Panc1 (cell line): ENCODE data around the gene WIZ. TPM values are rescaled to one million over a fixed set of nuclear protein-coding genes. Genes with fewer than 3 reads are reported as not detected.

Experiments used
- ATAC-seq: fragments of 200-7000 bp; cut with Tn5 transposase; 2 replicates; pipeline ENCODE4 v1.9.1; 2020; ENCODE audit warnings: mild to moderate bottlenecking, moderate library complexity
- Bru-seq: library from RNA; stranded (reverse); fragments of 400-500 nt; gene quantifications from one replicate; lab custom pipeline; 2021; lab: Mats Ljungman, UMichigan
- BruChase-seq, 2 experiments: library from RNA; stranded (reverse); fragments of 400-500 nt; gene quantifications; one replicate each; lab custom pipeline; 2021; lab: Mats Ljungman, UMichigan
- BruUV-seq: library from RNA; stranded (reverse); fragments of 400-500 nt; replicated peaks from 2 replicates; lab custom pipeline; 2021; lab: Mats Ljungman, UMichigan
- CTCF ChIA-PET: fragments of 300-600 bp; sonication (Branson Sonifier 250); formaldehyde crosslinking; loops from one replicate; lab custom pipeline; 2022; ENCODE audit warnings: antibody characterized with exemption; lab: Charles Lee
- POLR2A ChIA-PET: fragments of 300-600 bp; sonication (Branson Sonifier 250); formaldehyde crosslinking; loops from one replicate; lab custom pipeline; 2022; ENCODE audit warnings: antibody characterized with exemption; lab: Charles Lee
- DNase-seq: peaks from one replicate; pipeline ENCODE4 v3.0.0-alpha.2; 2010; ENCODE audit warnings: low read depth, low spot score
- H3K27ac ChIP-seq: 2 replicates; pipeline ENCODE4 v1.5.1; 2011; ENCODE audit warnings: mild to moderate bottlenecking, low read length, inconsistent platforms
- H3K27me3 ChIP-seq: fragments of 200-500 bp; sonication (Bioruptor generic); 2 replicates; pipeline ENCODE4 v1.6.0; 2014; ENCODE audit warnings: low read length, inconsistent platforms; ENCODE audit not compliant: control insufficient read depth, insufficient read depth
- H3K36me3 ChIP-seq: fragments of 200-500 bp; sonication (Bioruptor generic); 2 replicates; pipeline ENCODE4 v1.5.1; 2014; ENCODE audit warnings: inconsistent platforms, mild to moderate bottlenecking, low read length, moderate library complexity; ENCODE audit not compliant: control insufficient read depth, insufficient read depth
- H3K4me1 ChIP-seq: 2 replicates; pipeline ENCODE4 v1.5.1; 2011; ENCODE audit warnings: inconsistent platforms, mild to moderate bottlenecking, low read length, moderate library complexity; ENCODE audit not compliant: control insufficient read depth, insufficient read depth
- H3K4me3 ChIP-seq, 2 experiments: 2 replicates each; pipeline ENCODE4 v1.5.1; 2011 to 2012; ENCODE audit warnings: low read depth in 2 of 2, low read length in 2 of 2, mild to moderate bottlenecking in 2 of 2, inconsistent platforms in 1 of 2, moderate library complexity in 1 of 2
- H3K9me3 ChIP-seq: fragments of 200-500 bp; sonication (Bioruptor generic); 2 replicates; pipeline ENCODE4 v1.5.1; 2014; ENCODE audit warnings: low read depth, mild to moderate bottlenecking, inconsistent platforms, low read length, moderate library complexity; ENCODE audit not compliant: control insufficient read depth, insufficient read depth
- CTCF ChIP-seq: fragments of 450-650 bp; IDR thresholded peaks from 2 replicates; pipeline ENCODE4 v1.5.1; 2017; ENCODE audit warnings: mild to moderate bottlenecking
- POLR2AphosphoS5 ChIP-seq: IDR thresholded peaks from 2 replicates; pipeline ENCODE4 v1.6.1; 2012; ENCODE audit warnings: mild to moderate bottlenecking, low read depth, low read length, moderate library complexity
- REST ChIP-seq, 2 experiments: IDR thresholded peaks; 2 replicates each; pipeline ENCODE4 v1.6.1; 2011 to 2012; ENCODE audit warnings: low read depth in 2 of 2, control low read depth in 1 of 2, low read length in 1 of 2, mild to moderate bottlenecking in 1 of 2, moderate library complexity in 1 of 2; ENCODE audit not compliant: insufficient read depth in 1 of 2
- SIN3A ChIP-seq: IDR thresholded peaks from 2 replicates; pipeline ENCODE4 v1.6.1; 2012; ENCODE audit warnings: low read depth, mild to moderate bottlenecking, low read length, moderate library complexity, borderline replicate concordance; ENCODE audit not compliant: insufficient read depth
- TCF7L2 ChIP-seq: IDR thresholded peaks from 2 replicates; pipeline ENCODE4 v1.6.1; 2011; ENCODE audit warnings: mild to moderate bottlenecking, low read depth, low read length, inconsistent platforms
- in situ Hi-C: cut with HindIII; loops from 2 replicates; pipeline ENCODE4 v1.10.0; 2016; ENCODE audit warnings: low sequenced_read_pairs, low pct_unique_long_range_greater_than_20kb
- intact Hi-C: fragments of 100-400 bp; cut with micrococcal nuclease; formaldehyde crosslinking; loops from one replicate; pipeline ENCODE4 v1.10.0; 2022; ENCODE audit not compliant: unreplicated experiment
- long read RNA-seq: library from polyadenylated mRNA; unstranded; transcript quantifications from one replicate; pipeline ENCODE4 v2.0.0, GENCODE V29; 2021; ENCODE audit not compliant: unreplicated experiment
- polyA plus RNA-seq: library from polyadenylated mRNA; unstranded; fragments of >200 nt; gene quantifications from one replicate; pipeline ENCODE4 v1.2.1, GENCODE V29; 2012; ENCODE audit warnings: missing spikeins; ENCODE audit not compliant: insufficient read length
- total RNA-seq: library from RNA; stranded (reverse); gene quantifications from one replicate; pipeline ENCODE4 v1.2.1, GENCODE V29; 2021; ENCODE audit not compliant: unreplicated experiment

WIZ gene, protein sequence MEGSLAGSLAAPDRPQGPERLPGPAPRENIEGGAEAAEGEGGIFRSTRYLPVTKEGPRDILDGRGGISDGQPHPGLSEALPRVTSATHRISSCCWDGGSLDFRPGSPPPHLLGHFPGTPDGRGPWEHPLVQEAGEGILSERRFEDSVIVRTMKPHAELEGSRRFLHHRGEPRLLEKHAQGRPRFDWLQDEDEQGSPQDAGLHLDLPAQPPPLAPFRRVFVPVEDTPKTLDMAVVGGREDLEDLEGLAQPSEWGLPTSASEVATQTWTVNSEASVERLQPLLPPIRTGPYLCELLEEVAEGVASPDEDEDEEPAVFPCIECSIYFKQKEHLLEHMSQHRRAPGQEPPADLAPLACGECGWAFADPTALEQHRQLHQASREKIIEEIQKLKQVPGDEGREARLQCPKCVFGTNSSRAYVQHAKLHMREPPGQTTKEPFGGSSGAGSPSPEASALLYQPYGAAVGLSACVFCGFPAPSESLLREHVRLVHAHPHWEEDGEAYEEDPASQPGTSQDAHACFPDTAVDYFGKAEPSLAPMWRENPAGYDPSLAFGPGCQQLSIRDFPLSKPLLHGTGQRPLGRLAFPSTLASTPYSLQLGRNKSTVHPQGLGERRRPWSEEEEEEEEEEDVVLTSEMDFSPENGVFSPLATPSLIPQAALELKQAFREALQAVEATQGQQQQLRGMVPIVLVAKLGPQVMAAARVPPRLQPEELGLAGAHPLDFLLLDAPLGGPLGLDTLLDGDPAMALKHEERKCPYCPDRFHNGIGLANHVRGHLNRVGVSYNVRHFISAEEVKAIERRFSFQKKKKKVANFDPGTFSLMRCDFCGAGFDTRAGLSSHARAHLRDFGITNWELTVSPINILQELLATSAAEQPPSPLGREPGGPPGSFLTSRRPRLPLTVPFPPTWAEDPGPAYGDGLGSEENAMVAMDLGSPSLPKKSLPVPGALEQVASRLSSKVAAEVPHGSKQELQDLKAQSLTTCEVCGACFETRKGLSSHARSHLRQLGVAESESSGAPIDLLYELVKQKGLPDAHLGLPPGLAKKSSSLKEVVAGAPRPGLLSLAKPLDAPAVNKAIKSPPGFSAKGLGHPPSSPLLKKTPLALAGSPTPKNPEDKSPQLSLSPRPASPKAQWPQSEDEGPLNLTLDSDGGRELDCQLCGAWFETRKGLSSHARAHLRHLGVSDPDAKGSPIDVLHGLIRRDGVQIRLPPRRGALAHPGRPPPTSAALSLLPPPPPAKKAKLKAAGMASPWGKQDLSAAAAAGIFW (N-terminal part only)
- total RNA-seq (41.9 TPM), Bru-seq, nascent RNA (percentile 54 among the genes with signal in this experiment), BruChase-seq, experiment 1, labeled RNA remaining after a 2-hour chase (percentile 61 among the genes with signal in this experiment), BruChase-seq, experiment 2, labeled RNA remaining after a 6-hour chase (percentile 76 among the genes with signal in this experiment)
- polyA plus RNA-seq, result 35.3 TPM
- long read RNA-seq, partial matches to known transcripts, result 48 of 53 reads
- long read RNA-seq, other reads (novel, unspliced or antisense), result 4 of 53 reads

GRCh38 chr19:15449620-15450527 lies at the start of gene WIZ:
TSS of gene WIZ (minus strand) at chr19:15449956. CDS start at chr19:15448307, 1,649 bp downstream.
- H3K4me1 ChIP-seq, result no peaks in the 10 kb centered on the region; the same call in 1 of the 2 replicates
- no peaks in the 10 kb centered on the region for H3K9me3 ChIP-seq
- no peaks in the 10 kb centered on the region for H3K36me3 ChIP-seq
- intact Hi-C loops, result no loop called here
- H3K4me3 ChIP-seq, result peak within 1 kb of the TSS; percentile 47 to 54
- BruUV-seq, result no TSS peak
- in situ Hi-C loops, result no loop called here
- ChIA-PET POLR2A (interaction anchor here (0.6 kb wide), 1 partner anchor 1003 kb away, joined by 15 read pairs; no protein-coding TSS in a partner anchor), CTCF (no interaction called here)
- H3K27ac ChIP-seq, result 0 out of 2 replicates have a peak within 1 kb of the TSS, but pooled peaks have one; percentile 69
- ATAC-seq (peak; percentile 80), DNase-seq (no peak)
- H3K27me3 ChIP-seq, result no peaks in the 10 kb centered on the region
- no peak for TF ChIP-seq CTCF
- TF ChIP-seq TCF7L2, result no peak
- TF ChIP-seq POLR2AphosphoS5, result no peak
- no peak for TF ChIP-seq REST (IDR thresholded peaks at IDR 0.05; ENCODE audit: insufficient read depth in 1 of 2, low read depth in 2 of 2, low read length in 1 of 2)
- TF ChIP-seq SIN3A, result no peak
